Nephron (organoid): ENCODE data around the gene SLC35A5.
A peak's percentile ranks its signal among the peaks of the same experiment; 100 is the strongest.

Experiments
- H3K27ac Mint-ChIP-seq, 3 experiments: 2 replicates each; pipeline ENCODE4 v1.8.0; 2020; ENCODE audit warnings: mixed read lengths in 3 of 3, mild to moderate bottlenecking in 2 of 3, moderate library complexity in 1 of 3
- H3K27me3 Mint-ChIP-seq: 2 replicates; pipeline ENCODE4 v1.8.0; 2021; ENCODE audit warnings: low read depth, mild to moderate bottlenecking, moderate library complexity, mixed read lengths
- H3K36me3 Mint-ChIP-seq: 2 replicates; pipeline ENCODE4 v1.8.0; 2020; ENCODE audit warnings: low read depth, mixed read lengths
- H3K4me1 Mint-ChIP-seq: 2 replicates; pipeline ENCODE4 v1.8.0; 2020; ENCODE audit warnings: mixed read lengths
- H3K4me3 Mint-ChIP-seq, 3 experiments: 2 replicates each; pipeline ENCODE4 v1.8.0; 2020; ENCODE audit warnings: mild to moderate bottlenecking in 3 of 3, mixed read lengths in 3 of 3, moderate library complexity in 2 of 3
- H3K9me3 Mint-ChIP-seq: 2 replicates; pipeline ENCODE4 v1.8.0; 2020; ENCODE audit warnings: mixed read lengths
- CTCF ChIP-seq, 3 experiments: fragments of 200-600 bp; sonication (generic); IDR thresholded peaks; one replicate each; pipeline ENCODE4 v1.5.0; 2021; ENCODE audit warnings: antibody characterized with exemption in 3 of 3; ENCODE audit not compliant: unreplicated experiment in 3 of 3

Gene SLC35A5

GRCh38 chr3:112597945-112598344 is 36.1 kb downstream of the SLC35A5 start:
- no peak for TF ChIP-seq CTCF (IDR thresholded peaks at IDR 0.05; ENCODE audit: unreplicated experiment in 3 of 3)
- Mint-ChIP-seq H3K27ac (no peak overlapping the region), H3K4me3 (no peak overlapping the region), H3K36me3 (peaks cover 28% of the 10 kb centered on the region), H3K9me3 (no peaks in the 10 kb centered on the region), H3K27me3 (no peaks in the 10 kb centered on the region), H3K4me1 (no peaks in the 10 kb centered on the region)

GRCh38 chr3:112598731-112599130 is 36.9 kb downstream of the SLC35A5 start:
- H3K36me3 Mint-ChIP-seq: peaks cover 28% of the 10 kb centered on the region
- H3K27ac Mint-ChIP-seq: no peak overlapping the region
- no peak overlapping the region for H3K4me3 Mint-ChIP-seq
- no peak for TF ChIP-seq CTCF (IDR thresholded peaks at IDR 0.05; ENCODE audit: unreplicated experiment in 3 of 3)
- no peaks in the 10 kb centered on the region for H3K4me1 Mint-ChIP-seq
- no peaks in the 10 kb centered on the region for H3K27me3 Mint-ChIP-seq
- H3K9me3 Mint-ChIP-seq: no peaks in the 10 kb centered on the region

GRCh38 chr3:112602217-112602838 is 40.5 kb downstream of the SLC35A5 start:
- peak overlapping the region in 1 of 3 experiments; percentile 9 for H3K27ac Mint-ChIP-seq
- no peaks in the 10 kb centered on the region for H3K27me3 Mint-ChIP-seq
- peaks cover 50% of the 10 kb centered on the region for H3K36me3 Mint-ChIP-seq
- H3K9me3 Mint-ChIP-seq: no peaks in the 10 kb centered on the region
- H3K4me1 Mint-ChIP-seq: peaks cover 19% of the 10 kb centered on the region
- H3K4me3 Mint-ChIP-seq: no peak overlapping the region
- no peak for TF ChIP-seq CTCF (IDR thresholded peaks at IDR 0.05; ENCODE audit: unreplicated experiment in 3 of 3)

- Mint-ChIP-seq H3K9me3 (no peaks in the 10 kb centered on the region), H3K27me3 (no peaks in the 10 kb centered on the region), H3K4me1 (peaks cover 27% of the 10 kb centered on the region)
These were observed 42.7 kb downstream of the SLC35A5 start for GRCh38 chr3:112604536-112604935.

GRCh38 chr3:112605285-112605684 is 43.4 kb downstream of the SLC35A5 start:
- no peak overlapping the region for H3K4me3 Mint-ChIP-seq
- TF ChIP-seq CTCF (IDR thresholded peaks at IDR 0.05; ENCODE audit: unreplicated experiment in 3 of 3): no peak

More at GRCh38 chr3:112604536-112604935, 42.7 kb downstream of the SLC35A5 start:
- H3K36me3 Mint-ChIP-seq: peaks cover 59% of the 10 kb centered on the region
- H3K27ac Mint-ChIP-seq: peak overlapping the region; percentile 59 to 89 (median 78)
- TF ChIP-seq CTCF (IDR thresholded peaks at IDR 0.05; ENCODE audit: unreplicated experiment in 3 of 3): no peak
- no peak overlapping the region for H3K4me3 Mint-ChIP-seq

GRCh38 chr3:112606098-112606497 is 44.3 kb downstream of the SLC35A5 start:
- Mint-ChIP-seq H3K4me3 (no peak overlapping the region), H3K9me3 (no peaks in the 10 kb centered on the region)

More at GRCh38 chr3:112605285-112605684, 43.4 kb downstream of the SLC35A5 start:
- no peaks in the 10 kb centered on the region for H3K9me3 Mint-ChIP-seq
- H3K36me3 Mint-ChIP-seq: peaks cover 66% of the 10 kb centered on the region
- H3K4me1 Mint-ChIP-seq: peaks cover 27% of the 10 kb centered on the region
- no peaks in the 10 kb centered on the region for H3K27me3 Mint-ChIP-seq
- peak overlapping the region; percentile 59 to 89 (median 79) for H3K27ac Mint-ChIP-seq

More at GRCh38 chr3:112606098-112606497, 44.3 kb downstream of the SLC35A5 start:
- TF ChIP-seq CTCF (IDR thresholded peaks at IDR 0.05; ENCODE audit: unreplicated experiment in 3 of 3): no peak
- H3K27ac Mint-ChIP-seq: peak overlapping the region; percentile 59 to 89 (median 79)
- peaks cover 27% of the 10 kb centered on the region for H3K4me1 Mint-ChIP-seq
- H3K27me3 Mint-ChIP-seq: no peaks in the 10 kb centered on the region
- peaks cover 66% of the 10 kb centered on the region for H3K36me3 Mint-ChIP-seq
